ENCODE results near the gene DBP.

DBP gene

GRCh38 chr19:48674921-48675824, 38.0 kb upstream of the DBP start:
- Histone ChIP-seq H3K9ac (ENCODE audit: low read length in 2 of 2) (peak overlapping the region in 1 of 2 donors; percentile 69), H3K4me1 (ENCODE audit: control insufficient read depth, insufficient read depth, low read length) (peaks cover 12% of the 10 kb centered on the region), H3K4me3 (ENCODE audit: low read length in 2 of 2) (peak overlapping the region in 1 of 2 donors; percentile 47), H3K27me3 (ENCODE audit: control insufficient read depth in 1 of 2, insufficient read depth in 2 of 2, low read length in 2 of 2) (no peaks in the 10 kb centered on the region), H3K36me3 (ENCODE audit: control insufficient read depth in 2 of 2, insufficient read depth in 2 of 2, low read length in 2 of 2) (no peaks in the 10 kb centered on the region), H3K9me3 (ENCODE audit: control insufficient read depth in 2 of 2, low read length in 2 of 2) (no peaks in the 10 kb centered on the region), H3K27ac (ENCODE audit: low read length) (no peak overlapping the region)

- H3K9me3 ChIP-seq (ENCODE audit: control insufficient read depth in 2 of 2, low read length in 2 of 2): no peaks in the 10 kb centered on the region
- no peaks in the 10 kb centered on the region for H3K36me3 ChIP-seq (ENCODE audit: control insufficient read depth in 2 of 2, insufficient read depth in 2 of 2, low read length in 2 of 2)
- H3K4me3 ChIP-seq (ENCODE audit: low read length in 2 of 2): no peak overlapping the region
- no peak overlapping the region for H3K27ac ChIP-seq (ENCODE audit: low read length)
- peaks cover 12% of the 10 kb centered on the region for H3K4me1 ChIP-seq (ENCODE audit: control insufficient read depth, insufficient read depth, low read length)
- H3K9ac ChIP-seq (ENCODE audit: low read length in 2 of 2): no peak overlapping the region
- H3K27me3 ChIP-seq (ENCODE audit: control insufficient read depth in 1 of 2, insufficient read depth in 2 of 2, low read length in 2 of 2): no peaks in the 10 kb centered on the region
These were observed 37.1 kb upstream of the DBP start for GRCh38 chr19:48674216-48674809.

DNA sequence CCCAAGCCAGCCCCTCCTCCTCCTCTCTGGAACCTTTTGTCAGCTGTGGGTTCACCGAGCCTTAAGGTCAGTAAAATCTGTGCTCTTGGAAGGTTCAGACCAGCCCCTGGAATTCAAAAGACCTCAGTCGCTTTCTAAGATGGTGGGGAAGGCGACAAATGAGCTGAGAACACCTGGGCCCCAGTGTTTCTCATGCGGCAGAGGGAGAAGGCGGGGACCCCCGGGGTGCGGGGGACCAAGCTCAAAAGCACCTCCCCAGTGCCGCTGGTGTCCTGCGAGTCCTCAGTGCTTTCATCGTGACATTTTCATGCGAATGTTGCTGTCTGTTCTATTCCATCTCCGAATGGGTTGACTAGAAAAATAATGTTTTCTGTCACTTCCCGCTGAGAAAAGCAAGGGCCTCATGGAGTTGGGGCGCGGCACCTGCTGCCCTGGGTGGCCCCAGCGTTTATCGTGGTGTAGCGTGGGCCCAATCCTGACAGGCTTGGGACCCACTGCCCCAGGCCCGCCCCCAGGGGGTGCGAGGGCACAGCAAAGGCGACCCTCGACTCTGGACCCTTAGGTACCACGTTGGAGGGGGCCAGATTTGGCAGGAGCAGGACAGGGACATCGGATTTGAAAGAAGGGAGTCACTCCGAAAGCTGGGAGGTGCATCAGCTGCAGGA, 36.4 kb upstream of the DBP start:
- no peaks in the 10 kb centered on the region for H3K27me3 ChIP-seq (ENCODE audit: control insufficient read depth in 1 of 2, insufficient read depth in 2 of 2, low read length in 2 of 2)
- peaks cover 12% of the 10 kb centered on the region for H3K4me1 ChIP-seq (ENCODE audit: control insufficient read depth, insufficient read depth, low read length)
- no peak overlapping the region for H3K9ac ChIP-seq (ENCODE audit: low read length in 2 of 2)
- H3K36me3 ChIP-seq (ENCODE audit: control insufficient read depth in 2 of 2, insufficient read depth in 2 of 2, low read length in 2 of 2): no peaks in the 10 kb centered on the region
- no peak overlapping the region for H3K27ac ChIP-seq (ENCODE audit: low read length)
- no peak overlapping the region for H3K4me3 ChIP-seq (ENCODE audit: low read length in 2 of 2)
- no peaks in the 10 kb centered on the region for H3K9me3 ChIP-seq (ENCODE audit: control insufficient read depth in 2 of 2, low read length in 2 of 2)

GRCh38 chr19:48672994-48673393, 35.8 kb upstream of the DBP start, which contains the start of gene NTN5:
NTN5 (minus strand) TSS chr19:48673017; CDS start chr19:48670986, 2,031 bp downstream.
- no peak within 1 kb of the TSS for H3K4me3 ChIP-seq (ENCODE audit: low read length in 2 of 2)
- peaks cover 12% of the 10 kb centered on the region for H3K4me1 ChIP-seq (ENCODE audit: control insufficient read depth, insufficient read depth, low read length)
- no peaks in the 10 kb centered on the region for H3K36me3 ChIP-seq (ENCODE audit: control insufficient read depth in 2 of 2, insufficient read depth in 2 of 2, low read length in 2 of 2)
- no peaks in the 10 kb centered on the region for H3K9me3 ChIP-seq (ENCODE audit: control insufficient read depth in 2 of 2, low read length in 2 of 2)
- no peak within 1 kb of the TSS for H3K9ac ChIP-seq (ENCODE audit: low read length in 2 of 2)
- no peaks in the 10 kb centered on the region for H3K27me3 ChIP-seq (ENCODE audit: control insufficient read depth in 1 of 2, insufficient read depth in 2 of 2, low read length in 2 of 2)
- H3K27ac ChIP-seq (ENCODE audit: low read length): no peak within 1 kb of the TSS

DNA sequence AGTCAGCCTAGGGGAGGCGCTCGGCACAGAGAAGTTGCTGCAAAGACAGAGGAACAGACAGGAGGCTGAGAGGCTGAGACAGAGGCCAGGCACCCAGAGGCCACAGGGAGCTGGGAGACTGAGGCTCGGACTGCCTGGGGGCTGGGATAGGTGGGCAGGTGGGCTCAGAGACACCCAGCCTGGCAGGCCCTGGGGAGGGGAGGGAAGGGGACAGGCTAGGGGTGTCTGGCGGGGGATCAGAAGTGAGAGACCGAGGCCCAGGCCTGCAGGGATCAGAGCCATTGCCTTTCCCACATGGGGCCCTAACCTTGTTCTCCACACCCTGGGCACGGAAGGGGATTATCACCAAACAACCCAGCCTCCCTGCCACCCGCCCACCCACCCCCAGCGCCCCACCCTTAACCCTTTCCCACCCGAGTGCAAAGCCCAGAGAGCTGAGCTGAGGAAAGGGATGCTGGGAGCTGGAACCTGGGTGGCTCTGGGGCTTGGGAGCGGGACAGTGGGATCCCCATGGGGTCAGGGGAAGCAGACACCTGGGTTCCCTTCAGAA, 34.3 kb upstream of the DBP start:
- Histone ChIP-seq H3K9ac (ENCODE audit: low read length in 2 of 2) (no peak overlapping the region), H3K36me3 (ENCODE audit: control insufficient read depth in 2 of 2, insufficient read depth in 2 of 2, low read length in 2 of 2) (no peaks in the 10 kb centered on the region), H3K27ac (ENCODE audit: low read length) (no peak overlapping the region), H3K27me3 (ENCODE audit: control insufficient read depth in 1 of 2, insufficient read depth in 2 of 2, low read length in 2 of 2) (no peaks in the 10 kb centered on the region), H3K4me1 (ENCODE audit: control insufficient read depth, insufficient read depth, low read length) (peaks cover 12% of the 10 kb centered on the region), H3K9me3 (ENCODE audit: control insufficient read depth in 2 of 2, low read length in 2 of 2) (no peaks in the 10 kb centered on the region), H3K4me3 (ENCODE audit: low read length in 2 of 2) (no peak overlapping the region)

DNA sequence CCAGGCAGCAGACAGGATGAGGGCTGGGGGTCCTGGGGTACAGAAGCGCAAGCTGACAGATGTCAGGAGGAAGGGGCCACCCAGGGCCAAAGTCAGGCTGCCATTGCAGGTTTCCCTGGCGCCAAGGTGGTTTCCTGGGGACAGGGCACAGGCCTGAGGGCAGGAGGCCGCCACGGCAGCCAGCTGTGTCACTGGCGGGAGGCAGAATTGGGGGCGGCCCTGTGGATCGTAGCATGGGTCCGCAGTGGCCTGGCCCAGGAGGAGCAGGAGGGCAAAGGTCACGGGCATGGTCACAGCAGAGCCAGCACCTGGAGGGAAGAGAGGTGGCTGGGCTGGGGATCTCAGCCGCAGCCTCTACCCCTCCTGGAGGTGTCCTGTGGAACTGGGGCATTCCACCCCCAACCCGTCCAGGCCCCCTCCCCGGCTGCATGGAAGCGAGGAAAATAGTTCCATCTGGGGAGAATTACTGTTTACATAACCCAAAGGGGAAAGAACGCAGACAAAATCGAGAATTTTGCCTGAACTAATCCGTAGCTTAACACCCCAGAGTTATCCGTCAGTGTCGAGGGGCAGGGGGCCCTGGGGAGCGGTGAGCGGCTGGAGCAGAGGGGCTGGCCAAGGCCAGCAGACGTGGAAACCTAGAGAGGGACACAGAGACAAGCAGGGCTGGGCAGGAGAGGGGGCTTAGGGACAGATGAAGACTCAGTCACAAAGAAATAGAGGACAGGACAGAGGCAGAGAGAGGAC, 33.7 kb upstream of the DBP start:
- Histone ChIP-seq H3K9ac (ENCODE audit: low read length in 2 of 2) (no peak overlapping the region), H3K4me3 (ENCODE audit: low read length in 2 of 2) (no peak overlapping the region), H3K9me3 (ENCODE audit: control insufficient read depth in 2 of 2, low read length in 2 of 2) (no peaks in the 10 kb centered on the region), H3K27ac (ENCODE audit: low read length) (no peak overlapping the region), H3K4me1 (ENCODE audit: control insufficient read depth, insufficient read depth, low read length) (peaks cover 12% of the 10 kb centered on the region), H3K36me3 (ENCODE audit: control insufficient read depth in 2 of 2, insufficient read depth in 2 of 2, low read length in 2 of 2) (no peaks in the 10 kb centered on the region), H3K27me3 (ENCODE audit: control insufficient read depth in 1 of 2, insufficient read depth in 2 of 2, low read length in 2 of 2) (no peaks in the 10 kb centered on the region)

GRCh38 chr19:48669903-48670668, 32.9 kb upstream of the DBP start:
- no peaks in the 10 kb centered on the region for H3K9me3 ChIP-seq (ENCODE audit: control insufficient read depth in 2 of 2, low read length in 2 of 2)
- peaks cover 4% of the 10 kb centered on the region for H3K4me1 ChIP-seq (ENCODE audit: control insufficient read depth, insufficient read depth, low read length)
- H3K4me3 ChIP-seq (ENCODE audit: low read length in 2 of 2): no peak overlapping the region
- no peak overlapping the region for H3K27ac ChIP-seq (ENCODE audit: low read length)
- H3K27me3 ChIP-seq (ENCODE audit: control insufficient read depth in 1 of 2, insufficient read depth in 2 of 2, low read length in 2 of 2): no peaks in the 10 kb centered on the region
- H3K9ac ChIP-seq (ENCODE audit: low read length in 2 of 2): no peak overlapping the region
- no peaks in the 10 kb centered on the region for H3K36me3 ChIP-seq (ENCODE audit: control insufficient read depth in 2 of 2, insufficient read depth in 2 of 2, low read length in 2 of 2)

DNA sequence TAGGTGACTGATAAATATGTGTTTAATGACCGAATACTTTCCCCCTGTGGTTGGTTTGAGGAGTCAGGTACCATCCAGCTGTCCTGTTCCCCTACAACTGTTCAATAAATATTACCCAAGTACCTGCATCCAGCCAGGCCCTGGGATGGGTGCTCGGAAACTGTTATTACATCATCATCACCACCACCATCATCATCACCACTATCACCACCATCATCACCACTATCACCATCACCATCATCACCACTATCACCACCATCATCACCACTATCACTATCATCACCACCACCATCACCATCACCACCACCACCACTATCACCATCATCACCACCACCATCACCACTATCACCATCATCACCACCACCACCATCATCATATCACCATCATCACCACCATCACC, 31.6 kb upstream of the DBP start:
- no peak overlapping the region for H3K4me3 ChIP-seq (ENCODE audit: low read length in 2 of 2)
- no peak overlapping the region for H3K9ac ChIP-seq (ENCODE audit: low read length in 2 of 2)
- no peak overlapping the region for H3K27ac ChIP-seq (ENCODE audit: low read length)
- no peaks in the 10 kb centered on the region for H3K4me1 ChIP-seq (ENCODE audit: control insufficient read depth, insufficient read depth, low read length)
- H3K9me3 ChIP-seq (ENCODE audit: control insufficient read depth in 2 of 2, low read length in 2 of 2): no peaks in the 10 kb centered on the region
- H3K36me3 ChIP-seq (ENCODE audit: control insufficient read depth in 2 of 2, insufficient read depth in 2 of 2, low read length in 2 of 2): no peaks in the 10 kb centered on the region
- no peaks in the 10 kb centered on the region for H3K27me3 ChIP-seq (ENCODE audit: control insufficient read depth in 1 of 2, insufficient read depth in 2 of 2, low read length in 2 of 2)

DNA sequence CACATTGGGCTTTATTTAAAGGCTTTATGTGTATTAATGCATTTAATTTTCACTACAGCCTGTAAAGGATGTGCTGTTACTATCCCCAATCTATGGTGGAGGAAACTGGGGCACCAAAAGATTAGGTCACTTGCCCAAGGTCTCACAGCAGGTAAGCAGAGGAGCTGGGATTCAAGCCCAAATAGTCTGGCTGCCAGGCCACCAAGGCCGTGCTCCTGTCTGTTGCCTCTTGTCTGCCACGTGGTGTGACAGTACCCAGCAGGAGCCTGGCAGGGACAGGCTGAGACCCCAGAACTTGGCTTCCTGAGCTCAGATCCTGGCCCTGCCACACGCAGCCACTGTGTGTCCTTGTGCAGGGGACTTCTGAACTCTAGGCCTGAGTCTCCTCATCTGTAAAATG, 31.2 kb upstream of the DBP start:
- no peak overlapping the region for H3K27ac ChIP-seq (ENCODE audit: low read length)
- H3K36me3 ChIP-seq (ENCODE audit: control insufficient read depth in 2 of 2, insufficient read depth in 2 of 2, low read length in 2 of 2): no peaks in the 10 kb centered on the region
- H3K27me3 ChIP-seq (ENCODE audit: control insufficient read depth in 1 of 2, insufficient read depth in 2 of 2, low read length in 2 of 2): no peaks in the 10 kb centered on the region
- no peaks in the 10 kb centered on the region for H3K9me3 ChIP-seq (ENCODE audit: control insufficient read depth in 2 of 2, low read length in 2 of 2)
- no peak overlapping the region for H3K4me3 ChIP-seq (ENCODE audit: low read length in 2 of 2)
- no peaks in the 10 kb centered on the region for H3K4me1 ChIP-seq (ENCODE audit: control insufficient read depth, insufficient read depth, low read length)
- H3K9ac ChIP-seq (ENCODE audit: low read length in 2 of 2): no peak overlapping the region

- no peaks in the 10 kb centered on the region for H3K27me3 ChIP-seq (ENCODE audit: control insufficient read depth in 1 of 2, insufficient read depth in 2 of 2, low read length in 2 of 2)
- H3K4me1 ChIP-seq (ENCODE audit: control insufficient read depth, insufficient read depth, low read length): peaks cover 4% of the 10 kb centered on the region
- no peak overlapping the region for H3K9ac ChIP-seq (ENCODE audit: low read length in 2 of 2)
- H3K36me3 ChIP-seq (ENCODE audit: control insufficient read depth in 2 of 2, insufficient read depth in 2 of 2, low read length in 2 of 2): no peaks in the 10 kb centered on the region
- no peak overlapping the region for H3K4me3 ChIP-seq (ENCODE audit: low read length in 2 of 2)
- H3K9me3 ChIP-seq (ENCODE audit: control insufficient read depth in 2 of 2, low read length in 2 of 2): no peaks in the 10 kb centered on the region
- H3K27ac ChIP-seq (ENCODE audit: low read length): no peak overlapping the region
These were observed 28.6 kb upstream of the DBP start for GRCh38 chr19:48665786-48666185.
